GM21447 (cell line): ENCODE data around the gene DYRK4.

ENCODE experiments used
- ATAC-seq: cut with Tn5 transposase; IDR thresholded peaks from one replicate; pipeline ENCODE4 v1.9.1; 2021; ENCODE audit not compliant: unreplicated experiment

Gene DYRK4

DNA sequence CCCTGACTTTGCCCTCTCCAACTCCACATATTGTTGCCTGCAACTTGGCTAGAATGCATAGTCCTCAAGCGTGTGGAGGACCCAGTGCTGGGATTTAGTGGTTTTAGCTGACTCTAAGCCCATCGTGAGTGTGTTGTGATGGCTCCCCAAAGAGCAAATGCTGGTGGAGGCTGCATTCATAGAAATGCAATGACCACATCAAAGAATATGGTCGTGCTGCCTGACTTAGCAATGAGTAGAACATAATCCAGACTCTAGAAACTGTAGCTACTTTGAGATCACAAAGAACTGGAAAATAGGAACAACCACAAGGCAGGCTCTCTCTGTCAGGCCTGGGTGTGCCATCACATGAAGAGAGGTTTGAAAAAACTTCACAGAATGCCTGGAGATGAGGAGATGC lies 1.3 kb downstream of the DYRK4 start:
- ATAC-seq, result no peak

DNA sequence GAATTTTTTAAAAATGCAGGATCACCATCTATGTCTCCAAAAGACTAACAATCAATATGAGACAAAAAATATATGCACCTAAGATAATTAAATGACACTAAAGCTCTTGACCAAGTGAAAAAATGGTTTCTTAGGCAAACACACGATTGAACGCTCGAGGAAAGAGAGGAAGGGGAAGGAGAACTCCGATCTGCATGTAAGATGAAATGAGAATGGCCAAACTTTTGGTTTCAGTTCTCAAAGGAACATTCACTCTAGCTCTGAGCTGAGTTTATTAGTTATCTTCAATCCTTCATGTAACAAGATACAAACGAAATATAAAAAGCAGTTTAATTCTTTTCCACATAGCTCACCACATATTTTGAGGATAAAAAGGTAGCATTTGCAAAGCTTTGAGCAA lies 2.8 kb downstream of the DYRK4 start:
- ATAC-seq, result no peak

- no peak for ATAC-seq
Observed at GRCh38 chr12:4566474-4566873, 4.5 kb downstream of the DYRK4 start.

GRCh38 chr12:4567073-4567881 lies 5.3 kb downstream of the DYRK4 start:
- ATAC-seq, result peak; percentile 53

- ATAC-seq, result no peak
Observed at GRCh38 chr12:4569261-4569660, 7.3 kb downstream of the DYRK4 start.

- no peak for ATAC-seq
Observed at GRCh38 chr12:4572680-4573079, 10.7 kb downstream of the DYRK4 start.

DNA sequence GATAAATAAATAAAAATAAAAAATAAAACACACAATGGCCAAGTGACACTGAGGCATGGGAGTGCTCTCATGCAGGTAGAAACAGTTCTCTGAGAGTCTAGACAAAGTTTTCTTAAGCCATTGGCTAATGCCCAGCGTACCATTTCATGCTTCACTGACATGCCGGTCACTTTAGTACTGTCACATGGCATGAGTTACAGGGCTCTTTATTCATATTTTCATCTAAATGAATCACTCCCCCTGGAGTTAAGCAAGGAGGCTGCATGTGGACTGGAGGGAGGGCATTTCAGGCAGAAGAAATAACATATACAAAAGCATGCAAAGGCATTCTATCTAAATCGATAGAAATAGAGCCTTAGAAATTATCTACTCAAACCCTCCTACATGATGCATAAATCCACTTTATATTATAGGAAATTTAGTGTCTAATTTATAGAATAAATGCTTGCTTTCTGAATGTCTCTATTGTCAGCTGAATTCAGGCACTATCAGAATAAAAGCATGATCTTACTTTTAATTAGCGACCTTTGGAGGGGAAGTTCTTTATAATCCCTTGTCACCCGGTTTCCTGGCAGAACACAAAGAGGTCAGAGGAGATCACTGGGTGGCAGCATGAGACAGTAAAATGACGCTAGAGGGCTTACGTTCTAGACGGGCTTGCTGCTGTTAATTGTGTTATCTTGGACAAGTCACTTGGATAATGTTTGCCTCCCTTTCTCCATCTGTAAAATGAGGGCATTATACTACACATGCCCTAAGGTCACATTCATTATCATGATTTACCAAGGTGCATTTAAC lies 17.5 kb downstream of the DYRK4 start:
- ATAC-seq, result no peak

GRCh38 chr12:4580281-4580688 lies 18.3 kb downstream of the DYRK4 start:
- no peak for ATAC-seq

DNA sequence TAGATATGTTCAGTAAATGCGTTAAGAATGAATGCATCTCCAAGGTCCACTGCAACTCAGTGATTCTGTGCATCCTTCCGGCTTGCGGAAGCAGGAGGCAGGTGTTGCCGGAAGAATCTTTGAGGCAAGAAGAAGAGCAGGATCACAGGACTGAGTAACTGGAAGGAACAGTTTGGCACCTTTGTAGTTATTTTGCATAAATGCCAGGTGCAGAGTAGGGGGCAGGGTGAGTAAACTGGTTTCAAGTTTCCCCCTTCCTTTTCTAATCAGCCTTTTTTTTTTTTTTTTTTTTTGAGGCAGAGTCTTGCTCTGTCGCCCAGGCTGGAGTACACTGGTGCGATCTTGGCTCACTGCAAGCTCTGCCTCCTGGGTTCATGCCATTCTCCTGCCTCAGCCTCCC lies 22.3 kb downstream of the DYRK4 start:
- no peak for ATAC-seq

DNA sequence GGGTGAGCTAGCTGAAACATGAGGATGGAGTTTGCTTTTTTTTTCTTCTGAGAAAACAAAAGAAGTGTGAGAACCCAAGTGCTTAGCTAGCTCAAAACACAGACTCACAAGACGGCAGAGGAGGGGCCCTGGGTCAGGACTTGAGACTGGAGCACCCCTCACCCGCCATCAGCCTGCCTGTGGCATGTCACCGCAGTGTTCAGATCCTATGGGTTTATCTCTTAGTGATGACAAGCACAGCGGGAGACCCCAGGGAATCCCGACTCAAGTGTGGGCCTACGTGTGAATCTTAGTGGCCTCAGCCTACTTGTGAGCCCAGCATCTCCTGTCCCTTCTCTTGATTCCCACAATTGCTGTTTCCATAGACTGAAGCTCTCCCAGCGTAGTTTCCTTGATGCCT lies 22.9 kb downstream of the DYRK4 start:
- ATAC-seq, result no peak

- no peak for ATAC-seq
Observed at GRCh38 chr12:4586500-4586899, 24.5 kb downstream of the DYRK4 start.

- no peak for ATAC-seq
Observed at GRCh38 chr12:4587108-4587507, 25.1 kb downstream of the DYRK4 start.

GRCh38 chr12:4588916-4589315 lies 26.9 kb downstream of the DYRK4 start:
- no peak for ATAC-seq

GRCh38 chr12:4589941-4590340 lies 27.9 kb downstream of the DYRK4 start:
- no peak for ATAC-seq

GRCh38 chr12:4591180-4591687 lies 29.2 kb downstream of the DYRK4 start:
- no peak for ATAC-seq

- ATAC-seq, result no peak
Observed at GRCh38 chr12:4595881-4596280, 33.9 kb downstream of the DYRK4 start.

- no peak for ATAC-seq
Observed at GRCh38 chr12:4603421-4603820, 41.4 kb downstream of the DYRK4 start.

- no peak for ATAC-seq
Observed at GRCh38 chr12:4603946-4604345, 41.9 kb downstream of the DYRK4 start.

DNA sequence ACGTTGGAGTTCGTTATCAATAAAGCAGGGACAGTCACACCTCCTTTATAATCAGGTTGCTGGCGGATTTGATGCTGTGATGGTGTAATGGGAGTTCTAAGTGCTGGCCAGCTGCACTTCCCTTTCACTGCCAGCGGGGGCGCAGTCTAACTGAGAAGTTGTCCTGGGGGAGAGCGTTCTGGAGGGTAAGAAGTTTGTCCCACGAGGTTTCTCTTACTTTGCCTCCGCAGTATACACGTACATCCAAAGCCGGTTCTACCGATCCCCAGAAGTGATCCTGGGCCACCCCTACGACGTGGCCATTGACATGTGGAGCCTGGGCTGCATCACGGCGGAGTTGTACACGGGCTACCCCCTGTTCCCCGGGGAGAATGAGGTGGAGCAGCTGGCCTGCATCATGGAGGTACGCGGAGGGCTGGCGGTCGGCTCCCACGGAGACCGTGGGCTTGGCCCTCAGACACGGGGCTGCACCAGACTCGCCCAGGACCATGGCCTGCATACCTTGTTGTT lies 42.7 kb downstream of the DYRK4 start:
- ATAC-seq, result peak; percentile 98

- no peak for ATAC-seq
Observed at GRCh38 chr12:4607056-4607455, 45.0 kb downstream of the DYRK4 start.

DNA sequence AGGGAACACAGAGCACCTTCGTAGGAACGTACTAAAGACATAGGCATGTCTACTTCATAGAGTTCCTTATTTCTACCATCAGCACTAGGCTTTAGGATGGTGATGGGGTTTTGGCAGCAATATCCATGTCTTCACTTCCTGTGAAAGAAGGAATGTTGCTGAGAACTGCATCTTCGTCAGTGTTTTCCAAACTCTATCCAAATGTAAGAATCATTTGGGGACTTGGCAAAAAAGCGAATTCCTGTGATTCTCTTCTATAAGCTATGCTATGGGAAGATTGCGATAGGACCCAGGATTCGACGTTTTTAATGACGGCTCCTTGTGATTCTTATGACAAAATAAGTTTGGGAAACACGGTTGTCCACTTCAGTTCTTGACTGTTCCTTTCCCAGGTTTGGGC lies 47.1 kb downstream of the DYRK4 start:
- no peak for ATAC-seq

GRCh38 chr12:4610481-4610880 lies 48.5 kb downstream of the DYRK4 start:
- ATAC-seq, result no peak
